ENCODE measurements around the gene PYGB. TPM values are rescaled to one million over a fixed set of nuclear protein-coding genes. Genes with fewer than 3 reads are reported as not detected.

Gene PYGB
- total RNA-seq, 1 donor from 2014 or later = 61.1 TPM

GRCh38 chr20:25243416-25243979 lies 4.4 kb upstream of the PYGB start:
- H3K36me3 ChIP-seq = no peaks in the 10 kb centered on the region
- no peak for TF ChIP-seq CTCF (IDR thresholded peaks at IDR 0.05)
- no peaks in the 10 kb centered on the region for H3K27me3 ChIP-seq
- H3K4me1 ChIP-seq = peaks cover 7% of the 10 kb centered on the region
- DNase-seq = no peak
- no peak overlapping the region for H3K27ac ChIP-seq
- no peaks in the 10 kb centered on the region for H3K9me3 ChIP-seq
- H3K4me3 ChIP-seq = no peak overlapping the region
- intact Hi-C loops (cut with DNase I) = no loop called here
- ATAC-seq = no peak

DNA sequence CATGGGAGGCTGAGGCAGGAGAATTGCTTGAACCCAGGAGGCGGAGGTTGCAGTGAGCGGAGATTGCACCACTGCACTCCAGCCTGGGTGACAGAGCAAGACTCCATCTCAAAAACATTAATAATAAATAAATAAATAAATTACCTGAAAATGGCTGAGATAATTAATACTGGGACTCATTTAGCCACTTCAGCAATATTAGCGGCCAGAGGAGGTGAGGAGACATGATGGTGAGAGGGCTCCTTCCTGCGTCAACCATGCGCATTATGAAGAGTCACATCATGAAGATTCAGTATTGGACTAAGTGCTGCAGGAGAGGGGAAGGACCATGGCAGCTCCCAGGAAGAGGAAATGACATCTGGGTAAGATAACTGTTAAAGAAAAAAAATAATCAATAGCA lies 2.9 kb upstream of the PYGB start:
- TF ChIP-seq CTCF (IDR thresholded peaks at IDR 0.05) = no peak
- H3K4me1 ChIP-seq = peaks cover 19% of the 10 kb centered on the region
- no peaks in the 10 kb centered on the region for H3K36me3 ChIP-seq
- H3K4me3 ChIP-seq = no peak overlapping the region
- DNase-seq (no peak), ATAC-seq (no peak)
- intact Hi-C loops (cut with DNase I) = no loop called here
- H3K27ac ChIP-seq = no peak overlapping the region
- no peaks in the 10 kb centered on the region for H3K9me3 ChIP-seq
- H3K27me3 ChIP-seq = no peaks in the 10 kb centered on the region

- TF ChIP-seq CTCF (IDR thresholded peaks at IDR 0.05) = no peak
- Histone ChIP-seq H3K27ac (no peak overlapping the region), H3K36me3 (no peaks in the 10 kb centered on the region), H3K4me1 (peaks cover 20% of the 10 kb centered on the region), H3K9me3 (no peaks in the 10 kb centered on the region), H3K27me3 (no peaks in the 10 kb centered on the region), H3K4me3 (no peak overlapping the region)
- no peak for ATAC-seq
- no peak for DNase-seq
- intact Hi-C loops (cut with DNase I) = no loop called here
Measured at GRCh38 chr20:25245461-25245860, 2.4 kb upstream of the PYGB start.

DNA sequence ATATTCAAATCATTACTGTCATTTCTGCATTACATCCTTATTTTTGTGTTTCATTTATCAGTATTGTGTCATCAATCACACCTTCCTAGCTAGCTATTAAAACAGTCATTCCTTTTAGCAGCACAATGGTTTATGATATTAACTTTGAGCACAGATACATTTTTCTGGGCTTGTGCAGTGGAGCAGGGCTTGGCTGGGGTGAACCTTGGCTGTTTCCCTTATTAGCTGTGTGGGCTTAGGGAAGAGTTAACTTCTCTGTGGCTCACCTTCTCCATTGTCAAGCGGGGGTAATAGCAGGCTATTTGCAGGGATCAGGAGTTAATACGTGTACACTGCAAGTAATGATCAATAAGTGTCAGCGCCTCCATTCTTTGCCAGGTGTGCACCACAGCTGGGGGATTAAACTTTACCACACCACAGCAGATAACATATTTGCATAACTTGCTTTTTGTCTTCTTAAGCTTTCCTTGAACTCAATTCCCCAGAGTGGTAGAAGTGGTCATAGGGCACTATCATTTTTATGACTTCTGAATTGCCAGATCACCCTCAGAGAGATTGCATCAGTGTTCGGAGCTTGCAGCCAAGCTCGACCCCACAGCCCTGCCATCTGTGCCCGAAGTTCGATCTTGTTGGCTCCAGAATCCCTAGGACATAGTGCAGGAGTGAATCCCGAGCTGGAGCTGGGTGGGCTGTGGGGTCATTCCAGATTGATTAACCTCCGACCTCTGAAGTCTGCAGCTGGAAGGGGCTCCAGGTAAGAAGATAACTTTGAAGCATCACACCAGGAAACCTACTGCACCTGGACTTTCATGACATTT lies 1.5 kb upstream of the PYGB start:
- DNase-seq (no peak), ATAC-seq (no peak)
- intact Hi-C loops (cut with DNase I) = no loop called here
- no peaks in the 10 kb centered on the region for H3K27me3 ChIP-seq
- TF ChIP-seq CTCF (IDR thresholded peaks at IDR 0.05) = no peak
- no peaks in the 10 kb centered on the region for H3K9me3 ChIP-seq
- H3K27ac ChIP-seq = no peak overlapping the region
- H3K36me3 ChIP-seq = no peaks in the 10 kb centered on the region
- H3K4me1 ChIP-seq = peaks cover 20% of the 10 kb centered on the region
- H3K4me3 ChIP-seq = peak overlapping the region; percentile 75

DNA sequence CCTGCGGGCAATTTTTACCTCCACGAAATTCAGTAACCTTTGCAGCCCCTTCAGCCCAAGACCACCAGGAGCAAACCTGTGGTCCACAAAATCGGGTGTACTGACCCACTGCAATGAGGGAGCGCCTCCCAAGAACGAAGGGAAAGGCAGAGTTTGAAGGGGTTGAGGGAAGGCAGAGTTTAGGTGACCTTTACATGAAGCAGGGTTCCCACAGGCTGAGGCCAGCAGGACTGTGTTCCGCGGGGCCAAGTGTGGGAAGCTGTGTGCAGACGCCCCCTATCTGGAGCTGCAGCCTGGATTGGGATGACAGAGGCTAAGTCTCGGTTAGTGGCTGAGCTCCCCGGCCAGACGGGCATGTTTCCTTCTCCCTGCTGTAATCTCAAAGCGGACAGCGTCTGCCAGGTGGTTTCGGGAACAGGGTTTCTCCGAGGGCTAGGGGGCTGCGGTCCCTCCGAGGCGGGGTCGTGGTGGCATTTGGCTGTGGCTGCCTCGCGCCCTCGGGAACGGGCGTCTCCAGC lies 826 bp upstream of the PYGB start:
- H3K9me3 ChIP-seq = no peaks in the 10 kb centered on the region
- ATAC-seq (peak; percentile 69), DNase-seq (peak; percentile 82)
- H3K4me1 ChIP-seq = peaks cover 20% of the 10 kb centered on the region
- TF ChIP-seq CTCF (IDR thresholded peaks at IDR 0.05) = peak; percentile 51
- peak overlapping the region; percentile 81 for H3K27ac ChIP-seq
- intact Hi-C loops (cut with DNase I) = no loop called here
- no peaks in the 10 kb centered on the region for H3K36me3 ChIP-seq
- no peaks in the 10 kb centered on the region for H3K27me3 ChIP-seq
- H3K4me3 ChIP-seq = peak overlapping the region; percentile 75
